KMS-11 (cell line): ENCODE data around the gene VENTX.
"Not testable (repeated sequence)": the region's sequence is repeated elsewhere in the genome, so short reads cannot be mapped to it uniquely, and the experiment has no call there.

ENCODE experiments used
- H2AFZ ChIP-seq: fragments of 200-600 bp; sonication (generic); 2 replicates; pipeline ENCODE4 v1.6.1; 2016; ENCODE audit warnings: antibody characterized with exemption, mixed run types, low read depth
- H3K27ac ChIP-seq: fragments of 200-600 bp; sonication (generic); 2 replicates; pipeline ENCODE4 v1.6.1; 2016; ENCODE audit warnings: mild to moderate bottlenecking, mixed run types
- H3K27me3 ChIP-seq: fragments of 200-600 bp; sonication (generic); 2 replicates; pipeline ENCODE4 v1.6.1; 2017; ENCODE audit warnings: mild to moderate bottlenecking, low read depth, mixed run types, moderate library complexity; ENCODE audit not compliant: insufficient read depth
- H3K36me3 ChIP-seq: fragments of 200-600 bp; sonication (generic); 2 replicates; pipeline ENCODE4 v1.6.1; 2017; ENCODE audit warnings: mild to moderate bottlenecking, mixed run types; ENCODE audit not compliant: insufficient read depth
- H3K4me1 ChIP-seq: fragments of 200-600 bp; sonication (generic); 2 replicates; pipeline ENCODE4 v1.6.1; 2016; ENCODE audit warnings: mild to moderate bottlenecking, low read depth, mixed run types; ENCODE audit not compliant: poor library complexity, severe bottlenecking
- H3K4me2 ChIP-seq: fragments of 200-600 bp; sonication (generic); 2 replicates; pipeline ENCODE4 v1.7.0; 2016; ENCODE audit warnings: mild to moderate bottlenecking, mixed run types
- H3K4me3 ChIP-seq: fragments of 200-600 bp; sonication (generic); IDR thresholded peaks from 2 replicates; pipeline ENCODE4 v1.6.1; 2017; ENCODE audit warnings: low read depth, low read length, mixed read lengths; ENCODE audit not compliant: insufficient read depth
- H3K79me2 ChIP-seq: fragments of 200-600 bp; sonication (generic); 2 replicates; pipeline ENCODE4 v1.6.1; 2016; ENCODE audit warnings: low read depth, mixed run types; ENCODE audit not compliant: insufficient read depth
- H3K9ac ChIP-seq: fragments of 200-600 bp; sonication (generic); 2 replicates; pipeline ENCODE4 v1.6.1; 2016; ENCODE audit warnings: mild to moderate bottlenecking, mixed run types
- H4K20me1 ChIP-seq: fragments of 200-600 bp; sonication (generic); 2 replicates; pipeline ENCODE4 v1.6.1; 2016; ENCODE audit warnings: mild to moderate bottlenecking, mixed run types; ENCODE audit not compliant: insufficient read depth
- CTCF ChIP-seq: fragments of 200-600 bp; sonication (generic); conservative IDR thresholded peaks from 2 replicates; pipeline ENCODE4 v1.6.1; 2017; ENCODE audit warnings: low read depth, mild to moderate bottlenecking, antibody characterized with exemption, low read length, moderate library complexity, mixed read lengths

The VENTX gene

DNA sequence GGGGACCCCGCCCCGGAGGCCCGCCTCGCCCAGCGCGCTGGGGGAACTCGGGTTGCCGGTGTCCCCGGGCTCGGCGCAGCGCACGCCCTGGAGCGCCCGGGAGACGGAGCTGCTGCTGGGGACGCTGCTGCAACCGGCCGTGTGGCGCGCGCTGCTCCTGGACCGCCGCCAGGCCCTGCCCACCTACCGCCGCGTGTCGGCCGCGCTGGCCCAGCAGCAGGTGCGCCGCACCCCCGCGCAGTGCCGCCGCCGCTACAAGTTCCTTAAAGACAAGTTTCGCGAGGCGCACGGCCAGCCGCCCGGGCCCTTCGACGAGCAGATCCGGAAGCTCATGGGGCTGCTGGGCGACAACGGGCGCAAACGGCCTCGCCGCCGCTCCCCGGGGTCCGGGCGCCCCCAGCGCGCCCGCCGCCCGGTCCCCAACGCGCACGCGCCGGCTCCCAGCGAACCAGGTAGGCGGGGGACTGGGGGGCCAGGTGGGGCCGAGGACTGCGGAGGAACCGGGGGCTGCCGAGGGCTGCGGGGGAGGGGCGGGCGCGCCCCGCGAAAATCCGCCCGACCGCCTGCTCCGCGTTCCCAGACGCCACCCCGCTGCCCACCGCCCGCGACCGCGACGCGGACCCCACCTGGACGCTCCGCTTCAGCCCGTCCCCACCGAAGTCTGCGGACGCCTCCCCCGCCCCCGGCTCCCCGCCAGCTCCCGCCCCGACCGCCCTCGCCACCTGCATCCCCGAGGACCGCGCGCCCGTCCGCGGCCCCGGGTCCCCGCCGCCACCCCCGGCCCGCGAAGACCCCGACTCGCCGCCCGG is 7.1 kb upstream of the VENTX start:
- no peaks in the 10 kb centered on the region for H3K79me2 ChIP-seq
- no peak overlapping the region for H2AFZ ChIP-seq
- H3K27me3 ChIP-seq: peaks cover 51% of the 10 kb centered on the region; the same call in 1 of the 2 replicates
- no peaks in the 10 kb centered on the region for H3K36me3 ChIP-seq
- no peak overlapping the region for H3K4me3 ChIP-seq
- H3K4me2 ChIP-seq: no peak overlapping the region
- no peak for TF ChIP-seq CTCF
- no peaks in the 10 kb centered on the region for H4K20me1 ChIP-seq
- no peaks in the 10 kb centered on the region for H3K4me1 ChIP-seq
- no peak overlapping the region for H3K27ac ChIP-seq
- no peak overlapping the region for H3K9ac ChIP-seq

GRCh38 chr10:133231244-133231945 is 6.3 kb upstream of the VENTX start:
- H3K79me2 ChIP-seq: no peaks in the 10 kb centered on the region
- no peak for TF ChIP-seq CTCF
- no peak overlapping the region for H2AFZ ChIP-seq
- no peak overlapping the region for H3K9ac ChIP-seq
- H4K20me1 ChIP-seq: no peaks in the 10 kb centered on the region
- H3K27me3 ChIP-seq: peaks cover 43% of the 10 kb centered on the region; the same call in 1 of the 2 replicates
- no peak overlapping the region for H3K4me3 ChIP-seq
- no peaks in the 10 kb centered on the region for H3K36me3 ChIP-seq
- H3K27ac ChIP-seq: no peak overlapping the region
- no peak overlapping the region for H3K4me2 ChIP-seq
- H3K4me1 ChIP-seq: no peaks in the 10 kb centered on the region

- no peaks in the 10 kb centered on the region for H3K36me3 ChIP-seq
- H3K27ac ChIP-seq: no peak overlapping the region
- H3K79me2 ChIP-seq: no peaks in the 10 kb centered on the region
- H3K9ac ChIP-seq: no peak overlapping the region
- no peaks in the 10 kb centered on the region for H4K20me1 ChIP-seq
- H3K4me2 ChIP-seq: no peak overlapping the region
- H3K4me3 ChIP-seq: no peak overlapping the region
- H3K4me1 ChIP-seq: no peaks in the 10 kb centered on the region
- peaks cover 38% of the 10 kb centered on the region; the same call in 1 of the 2 replicates for H3K27me3 ChIP-seq
- no peak for TF ChIP-seq CTCF
- no peak overlapping the region for H2AFZ ChIP-seq
Measured at GRCh38 chr10:133231946-133232574, 5.6 kb upstream of the VENTX start.

GRCh38 chr10:133234796-133235195 is 2.9 kb upstream of the VENTX start:
- H2AFZ ChIP-seq, H3K79me2 ChIP-seq, H3K36me3 ChIP-seq, H4K20me1 ChIP-seq, H3K9ac ChIP-seq, H3K4me1 ChIP-seq, H3K4me2 ChIP-seq, H3K4me3 ChIP-seq, H3K27ac ChIP-seq: not testable (repeated sequence)
- peaks cover 43% of the 10 kb centered on the region; the same call in 1 of the 2 replicates for H3K27me3 ChIP-seq
